HAP-1 (cell line): ENCODE results near the gene MINK1.

Experiments used
- DNase-seq, 2 experiments: peaks; one replicate each; pipeline ENCODE4 v3.0.0-alpha.2; 2016 to 2020; ENCODE audit warnings: low spot score in 2 of 2
- H3K27me3 ChIP-seq: fragments of 250-450 bp; sonication (Bioruptor Pico); 2 replicates; pipeline ENCODE4 v1.5.1; 2020; ENCODE audit warnings: low read depth, mild to moderate bottlenecking, moderate library complexity
- H3K36me3 ChIP-seq: fragments of 250-450 bp; sonication (Bioruptor Pico); replicated peaks from 2 replicates; pipeline ENCODE4 v1.5.1; 2020; ENCODE audit warnings: mild to moderate bottlenecking
- H3K4me1 ChIP-seq: fragments of 250-450 bp; sonication (Bioruptor Pico); 2 replicates; pipeline ENCODE4 v1.5.1; 2020; ENCODE audit warnings: mild to moderate bottlenecking
- H3K4me3 ChIP-seq: fragments of 250-450 bp; sonication (Bioruptor Pico); 2 replicates; pipeline ENCODE4 v1.5.1; 2020; ENCODE audit warnings: mild to moderate bottlenecking, moderate library complexity
- H3K9me3 ChIP-seq: fragments of 250-450 bp; sonication (Bioruptor Pico); 2 replicates; pipeline ENCODE4 v1.5.1; 2020; ENCODE audit warnings: mild to moderate bottlenecking, moderate library complexity
- in situ Hi-C: fragments of 300-500 bp; cut with MboI; formaldehyde crosslinking; loops from 3 replicates; pipeline ENCODE4 v1.14.3; 2020; ENCODE audit warnings: low sequenced_read_pairs, inconsistent platforms, mixed read lengths

The MINK1 gene

GRCh38 chr17:4947010-4947410, 113.9 kb downstream of the MINK1 start:
- in situ Hi-C loops = no loop called here
- Histone ChIP-seq H3K4me3 (peak overlapping the region; percentile 98), H3K9me3 (no peaks in the 10 kb centered on the region), H3K4me1 (peaks cover 18% of the 10 kb centered on the region), H3K36me3 (peaks cover 57% of the 10 kb centered on the region), H3K27me3 (no peaks in the 10 kb centered on the region)
- no peak for DNase-seq
